Activated CD4-positive, alpha-beta T cell treated with anti-CD3 and anti-CD28 coated beads, Interleukin-2, Interleukin-4, amounts not matched to agents 100 ng/mL and 50 ng/mL, durations not matched to agents 16 hours and 8 hours (primary cell): ENCODE results near the gene TNFRSF8.
"Not testable (repeated sequence)": the region's sequence is repeated elsewhere in the genome, so short reads cannot be mapped to it uniquely, and the experiment has no call there.

Source experiments
- DNase-seq: peaks from one replicate; pipeline ENCODE4 v3.0.0-alpha.2; 2020; ENCODE audit warnings: low spot score

The TNFRSF8 gene

GRCh38 chr1:12085643-12086260 lies 22.6 kb downstream of the TNFRSF8 start:
- DNase-seq = no peak

- DNase-seq = peak; percentile 56
Measured at GRCh38 chr1:12087797-12088314, 24.8 kb downstream of the TNFRSF8 start.

- DNase-seq = peak; percentile 58
Measured at GRCh38 chr1:12088607-12089006, 25.5 kb downstream of the TNFRSF8 start.

GRCh38 chr1:12090326-12090725 lies 27.2 kb downstream of the TNFRSF8 start:
- DNase-seq = no peak

GRCh38 chr1:12091191-12091590 lies 28.1 kb downstream of the TNFRSF8 start:
- no peak for DNase-seq

- DNase-seq = no peak
Measured at GRCh38 chr1:12094180-12094579, 31.1 kb downstream of the TNFRSF8 start.

- peak; percentile 37 for DNase-seq
Measured at GRCh38 chr1:12095452-12096263, 32.6 kb downstream of the TNFRSF8 start.

GRCh38 chr1:12096615-12097014 lies 33.5 kb downstream of the TNFRSF8 start:
- DNase-seq = no peak

GRCh38 chr1:12097321-12097720 lies 34.2 kb downstream of the TNFRSF8 start:
- no peak for DNase-seq

- no peak for DNase-seq
Measured at GRCh38 chr1:12098786-12099185, 35.7 kb downstream of the TNFRSF8 start.

- no peak for DNase-seq
Measured at GRCh38 chr1:12099610-12100009, 36.5 kb downstream of the TNFRSF8 start.

- no peak for DNase-seq
Measured at GRCh38 chr1:12100071-12100470, 37.0 kb downstream of the TNFRSF8 start.

GRCh38 chr1:12101120-12101519 lies 38.0 kb downstream of the TNFRSF8 start:
- not testable (repeated sequence) for DNase-seq

GRCh38 chr1:12102066-12102465 lies 39.0 kb downstream of the TNFRSF8 start:
- no peak for DNase-seq

- no peak for DNase-seq
Measured at GRCh38 chr1:12104417-12104816, 41.3 kb downstream of the TNFRSF8 start.

- no peak for DNase-seq
Measured at GRCh38 chr1:12106153-12106552, 43.0 kb downstream of the TNFRSF8 start.

- DNase-seq = not testable (repeated sequence)
Measured at GRCh38 chr1:12106861-12107260, 43.8 kb downstream of the TNFRSF8 start.

- no peak for DNase-seq
Measured at GRCh38 chr1:12107718-12108117, 44.6 kb downstream of the TNFRSF8 start.

- DNase-seq = no peak
Measured at GRCh38 chr1:12109901-12110300, 46.8 kb downstream of the TNFRSF8 start.

- DNase-seq = no peak
Measured at GRCh38 chr1:12111741-12112140, 48.6 kb downstream of the TNFRSF8 start.

GRCh38 chr1:12112711-12113161 lies 49.6 kb downstream of the TNFRSF8 start:
- no peak for DNase-seq

GRCh38 chr1:12113433-12114339 lies 50.6 kb downstream of the TNFRSF8 start:
- no peak for DNase-seq
